Keratinocyte (primary cell): Measurements from ENCODE around the gene MTCL1. TPM values are rescaled to one million over a fixed set of nuclear protein-coding genes. Genes with fewer than 3 reads are reported as not detected.

Experiments used
- DNase-seq: peaks from one replicate; pipeline ENCODE4 v3.0.0-alpha.2; 2011; ENCODE audit warnings: low read depth, missing footprints, low spot score
- FAIRE-seq: peaks from 2 replicates; lab custom pipeline; 2011; peaks lifted over from hg19 to GRCh38; lab: Jason Lieb, UNC
- H2AFZ ChIP-seq: 2 replicates; pipeline ENCODE4 v1.6.0; 2012; ENCODE audit warnings: low read length, control low read depth, inconsistent platforms; ENCODE audit not compliant: control insufficient read depth
- H3K27ac ChIP-seq: 2 replicates; pipeline ENCODE4 v1.5.1; 2011; ENCODE audit warnings: low read length; ENCODE audit not compliant: control insufficient read depth, insufficient read depth
- H3K27me3 ChIP-seq: 3 replicates; pipeline ENCODE4 v1.6.0; 2011; ENCODE audit warnings: low read length; ENCODE audit not compliant: control insufficient read depth, insufficient read depth; ENCODE audit errors: extremely low read depth
- H3K36me3 ChIP-seq, 2 experiments: 2 replicates in 1 of 2; 3 replicates in 1 of 2; pipeline ENCODE4 v1.5.1; 2011; ENCODE audit warnings: low read length in 2 of 2, mild to moderate bottlenecking in 1 of 2; ENCODE audit not compliant: control insufficient read depth in 2 of 2, insufficient read depth in 2 of 2; ENCODE audit errors: extremely low read depth in 1 of 2
- H3K4me1 ChIP-seq: 3 replicates; pipeline ENCODE4 v1.5.1; 2011; ENCODE audit warnings: low read length; ENCODE audit not compliant: control insufficient read depth, insufficient read depth; ENCODE audit errors: extremely low read depth
- H3K4me2 ChIP-seq: 3 replicates; pipeline ENCODE4 v1.6.0; 2011; ENCODE audit warnings: low read depth, low read length; ENCODE audit not compliant: control insufficient read depth, insufficient read depth; ENCODE audit errors: extremely low read depth
- H3K4me3 ChIP-seq, 3 experiments: fragments of 200-600 bp in 1 of 3; sonication (generic) in 1 of 3; 2 replicates in 2 of 3; 3 replicates in 1 of 3; pipeline ENCODE4 v1.5.1; 2011 to 2016; ENCODE audit warnings: low read length in 3 of 3, mild to moderate bottlenecking in 3 of 3, control low read depth in 2 of 3, inconsistent platforms in 1 of 3, low read depth in 1 of 3, mixed read lengths in 1 of 3, mixed run types in 1 of 3, moderate library complexity in 1 of 3; ENCODE audit not compliant: control insufficient read depth in 2 of 3, insufficient read depth in 2 of 3; ENCODE audit errors: extremely low read depth in 1 of 3
- H3K79me2 ChIP-seq: 2 replicates; pipeline ENCODE4 v1.6.0; 2012; ENCODE audit warnings: low read length; ENCODE audit not compliant: control insufficient read depth, insufficient read depth
- H3K9ac ChIP-seq: 3 replicates; pipeline ENCODE4 v1.6.0; 2011; ENCODE audit warnings: low read length; ENCODE audit not compliant: control insufficient read depth, insufficient read depth; ENCODE audit errors: extremely low read depth
- H3K9me1 ChIP-seq: 3 replicates; pipeline ENCODE4 v1.6.0; 2011; ENCODE audit warnings: low read length; ENCODE audit not compliant: control insufficient read depth, insufficient read depth; ENCODE audit errors: extremely low read depth
- H3K9me3 ChIP-seq: 2 replicates; pipeline ENCODE4 v1.5.1; 2012; ENCODE audit warnings: low read depth, low read length; ENCODE audit not compliant: control insufficient read depth
- H4K20me1 ChIP-seq: 3 replicates; pipeline ENCODE4 v1.6.0; 2011; ENCODE audit warnings: low read length; ENCODE audit not compliant: control insufficient read depth, insufficient read depth; ENCODE audit errors: extremely low read depth
- CTCF ChIP-seq, 3 experiments: IDR thresholded peaks in 1 of 3; conservative IDR thresholded peaks in 1 of 3; optimal IDR thresholded peaks in 1 of 3; 2 replicates in 2 of 3; 3 replicates in 1 of 3; pipeline versions ENCODE3 to v1.5.1; 2011; ENCODE audit warnings: low read length in 3 of 3, mild to moderate bottlenecking in 3 of 3, moderate library complexity in 2 of 3, control low read depth in 1 of 3, inconsistent platforms in 1 of 3; ENCODE audit not compliant: insufficient read depth in 2 of 3; ENCODE audit errors: extremely low read depth in 1 of 3
- EZH2 ChIP-seq: IDR thresholded peaks from one replicate; pipeline ENCODE4 v1.6.1; 2012; ENCODE audit warnings: inconsistent platforms, mild to moderate bottlenecking, low read length, moderate library complexity
- dilution Hi-C: fragments of 300-500 bp; cut with MboI; formaldehyde crosslinking; loops from one replicate; pipeline ENCODE4 v1.7.0; 2020; ENCODE audit warnings: low sequenced_read_pairs; ENCODE audit not compliant: extremely low pct_ligation_motif_present
- polyA plus RNA-seq, 5 experiments: library from polyadenylated mRNA; depleted of rRNA in 3 of 5; stranded (reverse) in 3 of 5; stranded (forward) in 1 of 5; unstranded in 1 of 5; fragments of >200 nt; gene quantifications; 1 replicate in 1 of 5; 2 replicates in 3 of 5; 3 replicates in 1 of 5; pipeline versions ENCODE4 v1.2.1 to v1.2.3, GENCODE V29; 2011 to 2012; ENCODE audit warnings: missing spikeins in 2 of 5, low read depth in 1 of 5, low replicate concordance in 1 of 5

Gene MTCL1
- polyA plus RNA-seq, 1 donor (not counting 4 experiments of a cell fraction or from before 2014, with no cell fraction given), result 15.4 TPM

GRCh38 chr18:8831531-8831930, 126.2 kb downstream of the MTCL1 start:
- H3K9ac ChIP-seq, result no peak overlapping the region
- H3K9me3 ChIP-seq, result no peaks in the 10 kb centered on the region
- DNase-seq (no peak), FAIRE-seq (no peak)
- H3K9me1 ChIP-seq, result no peaks in the 10 kb centered on the region
- no peaks in the 10 kb centered on the region for H4K20me1 ChIP-seq
- peaks cover 2 to 11% of the 10 kb centered on the region in 2 experiments for H3K36me3 ChIP-seq
- no peak overlapping the region for H3K4me2 ChIP-seq
- no peak for TF ChIP-seq EZH2
- TF ChIP-seq CTCF (optimal IDR thresholded peaks at IDR 0.05 in 1 of 3, IDR thresholded peaks at IDR 0.05 in 1 of 3, conservative IDR thresholded peaks at IDR 0.05 in 1 of 3; ENCODE audit: extremely low read depth in 1 of 3, insufficient read depth in 2 of 3, low read length in 3 of 3), result no peak
- no peak overlapping the region for H2AFZ ChIP-seq
- H3K27ac ChIP-seq, result no peak overlapping the region
- no peaks in the 10 kb centered on the region for H3K27me3 ChIP-seq
- dilution Hi-C loops, result no loop called here
- H3K79me2 ChIP-seq, result no peaks in the 10 kb centered on the region
- no peak overlapping the region for H3K4me3 ChIP-seq
- H3K4me1 ChIP-seq, result peaks cover 16% of the 10 kb centered on the region

GRCh38 chr18:8833480-8833879, 128.1 kb downstream of the MTCL1 start:
- FAIRE-seq (no peak), DNase-seq (no peak)
- no peaks in the 10 kb centered on the region for H4K20me1 ChIP-seq
- peaks cover 16% of the 10 kb centered on the region for H3K4me1 ChIP-seq
- TF ChIP-seq EZH2 (no peak), CTCF (optimal IDR thresholded peaks at IDR 0.05 in 1 of 3, IDR thresholded peaks at IDR 0.05 in 1 of 3, conservative IDR thresholded peaks at IDR 0.05 in 1 of 3; ENCODE audit: extremely low read depth in 1 of 3, insufficient read depth in 2 of 3, low read length in 3 of 3) (no peak)
- H3K79me2 ChIP-seq, result no peaks in the 10 kb centered on the region
- H3K9ac ChIP-seq, result no peak overlapping the region
- no peaks in the 10 kb centered on the region for H3K9me1 ChIP-seq
- dilution Hi-C loops, result no loop called here
- no peak overlapping the region for H2AFZ ChIP-seq
- no peaks in the 10 kb centered on the region for H3K9me3 ChIP-seq
- peaks cover 0 to 5% of the 10 kb centered on the region in 2 experiments for H3K36me3 ChIP-seq
- no peak overlapping the region for H3K4me2 ChIP-seq
- no peak overlapping the region for H3K27ac ChIP-seq
- no peaks in the 10 kb centered on the region for H3K27me3 ChIP-seq
- no peak overlapping the region for H3K4me3 ChIP-seq
